GM21447 (cell line): Measurements from ENCODE around the gene CD84.
"Not testable (repeated sequence)": the region's sequence is repeated elsewhere in the genome, so short reads cannot be mapped to it uniquely, and the experiment has no call there.

Experiments used
- ATAC-seq: cut with Tn5 transposase; IDR thresholded peaks from one replicate; pipeline ENCODE4 v1.9.1; 2021; ENCODE audit not compliant: unreplicated experiment

The CD84 gene

GRCh38 chr1:160610569-160611242, 31.4 kb upstream of the CD84 start:
- no peak for ATAC-seq

- ATAC-seq = no peak
Observed at GRCh38 chr1:160608941-160609340, 29.6 kb upstream of the CD84 start.

GRCh38 chr1:160608514-160608913, 29.2 kb upstream of the CD84 start:
- ATAC-seq = no peak

GRCh38 chr1:160608057-160608456, 28.8 kb upstream of the CD84 start:
- ATAC-seq = no peak

GRCh38 chr1:160607672-160608032, 28.4 kb upstream of the CD84 start:
- ATAC-seq = no peak

- ATAC-seq = peak; percentile 65
Observed at GRCh38 chr1:160607011-160607671, 27.8 kb upstream of the CD84 start.

- ATAC-seq = no peak
Observed at GRCh38 chr1:160606611-160607010, 27.3 kb upstream of the CD84 start.

- ATAC-seq = no peak
Observed at GRCh38 chr1:160605792-160606479, 26.6 kb upstream of the CD84 start.

GRCh38 chr1:160605205-160605604, 25.9 kb upstream of the CD84 start:
- no peak for ATAC-seq

GRCh38 chr1:160597705-160598104, 18.4 kb upstream of the CD84 start:
- ATAC-seq = no peak

GRCh38 chr1:160597051-160597450, 17.8 kb upstream of the CD84 start:
- no peak for ATAC-seq

- ATAC-seq = no peak
Observed at GRCh38 chr1:160590488-160590887, 11.2 kb upstream of the CD84 start.

GRCh38 chr1:160588468-160588867, 9.2 kb upstream of the CD84 start:
- no peak for ATAC-seq

GRCh38 chr1:160584784-160585183, 5.5 kb upstream of the CD84 start:
- ATAC-seq = no peak

GRCh38 chr1:160582976-160583375, 3.7 kb upstream of the CD84 start:
- ATAC-seq = not testable (repeated sequence)

- no peak for ATAC-seq
Observed at GRCh38 chr1:160581961-160582360, 2.7 kb upstream of the CD84 start.

- no peak for ATAC-seq
Observed at GRCh38 chr1:160580221-160580812, 1.0 kb upstream of the CD84 start.

GRCh38 chr1:160578525-160579191, 638 bp downstream of the CD84 start:
- ATAC-seq = no peak

GRCh38 chr1:160578175-160578524, 1.1 kb downstream of the CD84 start:
- ATAC-seq = no peak

- no peak for ATAC-seq
Observed at GRCh38 chr1:160577671-160578070, 1.6 kb downstream of the CD84 start.

GRCh38 chr1:160576884-160577283, 2.4 kb downstream of the CD84 start:
- no peak for ATAC-seq
